ENCODE results near the gene NUP188.

DNA sequence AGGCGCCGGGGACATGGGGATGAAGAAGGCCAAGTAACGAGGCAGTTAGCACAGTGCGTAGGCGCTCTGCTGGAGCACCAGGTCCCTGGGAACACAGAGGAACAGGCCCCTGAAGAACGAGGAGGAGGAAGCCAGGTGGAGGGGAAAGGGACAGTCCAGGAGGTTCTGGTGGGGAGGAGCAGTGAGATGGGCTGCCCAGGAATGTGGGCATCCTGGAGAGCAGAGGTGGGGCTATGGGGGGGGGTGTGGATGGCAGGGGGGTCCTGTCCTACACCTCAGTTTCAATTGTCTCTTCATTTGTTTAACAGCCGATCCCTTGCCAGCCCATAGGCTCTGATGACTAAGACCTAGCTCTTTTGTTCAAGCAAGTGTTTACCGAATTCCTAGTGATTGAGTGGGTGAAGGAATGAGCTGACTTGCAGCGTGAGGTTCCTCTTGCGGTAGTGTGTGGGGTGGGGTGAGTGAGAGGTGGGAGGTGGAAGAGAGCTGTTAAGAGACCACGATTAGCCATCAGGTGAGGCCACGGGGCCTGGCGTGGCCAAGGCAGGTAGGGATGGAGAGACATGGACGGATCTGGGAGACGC lies 35.1 kb upstream of the NUP188 start:
- TF ChIP-seq, protein P1, sequence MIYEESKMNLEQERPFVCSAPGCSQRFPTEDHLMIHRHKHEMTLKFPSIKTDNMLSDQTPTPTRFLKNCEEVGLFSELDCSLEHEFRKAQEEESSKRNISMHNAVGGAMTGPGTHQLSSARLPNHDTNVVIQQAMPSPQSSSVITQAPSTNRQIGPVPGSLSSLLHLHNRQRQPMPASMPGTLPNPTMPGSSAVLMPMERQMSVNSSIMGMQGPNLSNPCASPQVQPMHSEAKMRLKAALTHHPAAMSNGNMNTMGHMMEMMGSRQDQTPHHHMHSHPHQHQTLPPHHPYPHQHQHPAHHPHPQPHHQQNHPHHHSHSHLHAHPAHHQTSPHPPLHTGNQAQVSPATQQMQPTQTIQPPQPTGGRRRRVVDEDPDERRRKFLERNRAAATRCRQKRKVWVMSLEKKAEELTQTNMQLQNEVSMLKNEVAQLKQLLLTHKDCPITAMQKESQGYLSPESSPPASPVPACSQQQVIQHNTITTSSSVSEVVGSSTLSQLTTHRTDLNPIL (CRISPR knock-in tag; IDR thresholded peaks at IDR 0.05; ENCODE audit: low read depth) = no peak
- TF ChIP-seq, protein P2, sequence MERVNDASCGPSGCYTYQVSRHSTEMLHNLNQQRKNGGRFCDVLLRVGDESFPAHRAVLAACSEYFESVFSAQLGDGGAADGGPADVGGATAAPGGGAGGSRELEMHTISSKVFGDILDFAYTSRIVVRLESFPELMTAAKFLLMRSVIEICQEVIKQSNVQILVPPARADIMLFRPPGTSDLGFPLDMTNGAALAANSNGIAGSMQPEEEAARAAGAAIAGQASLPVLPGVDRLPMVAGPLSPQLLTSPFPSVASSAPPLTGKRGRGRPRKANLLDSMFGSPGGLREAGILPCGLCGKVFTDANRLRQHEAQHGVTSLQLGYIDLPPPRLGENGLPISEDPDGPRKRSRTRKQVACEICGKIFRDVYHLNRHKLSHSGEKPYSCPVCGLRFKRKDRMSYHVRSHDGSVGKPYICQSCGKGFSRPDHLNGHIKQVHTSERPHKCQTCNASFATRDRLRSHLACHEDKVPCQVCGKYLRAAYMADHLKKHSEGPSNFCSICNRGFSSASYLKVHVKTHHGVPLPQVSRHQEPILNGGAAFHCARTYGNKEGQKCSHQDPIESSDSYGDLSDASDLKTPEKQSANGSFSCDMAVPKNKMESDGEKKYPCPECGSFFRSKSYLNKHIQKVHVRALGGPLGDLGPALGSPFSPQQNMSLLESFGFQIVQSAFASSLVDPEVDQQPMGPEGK (CRISPR knock-in tag; IDR thresholded peaks at IDR 0.05; ENCODE audit: borderline replicate concordance) = no peak
- TF ChIP-seq ZFP30 (CRISPR knock-in tag; IDR thresholded peaks at IDR 0.05) = no peak
- TF ChIP-seq ZC3H10 (CRISPR knock-in tag; IDR thresholded peaks at IDR 0.05) = no peak
- TF ChIP-seq ZNF565 (CRISPR knock-in tag; conservative IDR thresholded peaks at IDR 0.05; ENCODE audit: low read depth) = no peak
- TF ChIP-seq, protein P3, sequence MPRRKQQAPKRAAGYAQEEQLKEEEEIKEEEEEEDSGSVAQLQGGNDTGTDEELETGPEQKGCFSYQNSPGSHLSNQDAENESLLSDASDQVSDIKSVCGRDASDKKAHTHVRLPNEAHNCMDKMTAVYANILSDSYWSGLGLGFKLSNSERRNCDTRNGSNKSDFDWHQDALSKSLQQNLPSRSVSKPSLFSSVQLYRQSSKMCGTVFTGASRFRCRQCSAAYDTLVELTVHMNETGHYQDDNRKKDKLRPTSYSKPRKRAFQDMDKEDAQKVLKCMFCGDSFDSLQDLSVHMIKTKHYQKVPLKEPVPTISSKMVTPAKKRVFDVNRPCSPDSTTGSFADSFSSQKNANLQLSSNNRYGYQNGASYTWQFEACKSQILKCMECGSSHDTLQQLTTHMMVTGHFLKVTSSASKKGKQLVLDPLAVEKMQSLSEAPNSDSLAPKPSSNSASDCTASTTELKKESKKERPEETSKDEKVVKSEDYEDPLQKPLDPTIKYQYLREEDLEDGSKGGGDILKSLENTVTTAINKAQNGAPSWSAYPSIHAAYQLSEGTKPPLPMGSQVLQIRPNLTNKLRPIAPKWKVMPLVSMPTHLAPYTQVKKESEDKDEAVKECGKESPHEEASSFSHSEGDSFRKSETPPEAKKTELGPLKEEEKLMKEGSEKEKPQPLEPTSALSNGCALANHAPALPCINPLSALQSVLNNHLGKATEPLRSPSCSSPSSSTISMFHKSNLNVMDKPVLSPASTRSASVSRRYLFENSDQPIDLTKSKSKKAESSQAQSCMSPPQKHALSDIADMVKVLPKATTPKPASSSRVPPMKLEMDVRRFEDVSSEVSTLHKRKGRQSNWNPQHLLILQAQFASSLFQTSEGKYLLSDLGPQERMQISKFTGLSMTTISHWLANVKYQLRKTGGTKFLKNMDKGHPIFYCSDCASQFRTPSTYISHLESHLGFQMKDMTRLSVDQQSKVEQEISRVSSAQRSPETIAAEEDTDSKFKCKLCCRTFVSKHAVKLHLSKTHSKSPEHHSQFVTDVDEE (CRISPR knock-in tag; IDR thresholded peaks at IDR 0.05) = no peak
- no peak for TF ChIP-seq BACH2 (CRISPR knock-in tag; IDR thresholded peaks at IDR 0.05; ENCODE audit: borderline replicate concordance)
- TF ChIP-seq, protein P4, sequence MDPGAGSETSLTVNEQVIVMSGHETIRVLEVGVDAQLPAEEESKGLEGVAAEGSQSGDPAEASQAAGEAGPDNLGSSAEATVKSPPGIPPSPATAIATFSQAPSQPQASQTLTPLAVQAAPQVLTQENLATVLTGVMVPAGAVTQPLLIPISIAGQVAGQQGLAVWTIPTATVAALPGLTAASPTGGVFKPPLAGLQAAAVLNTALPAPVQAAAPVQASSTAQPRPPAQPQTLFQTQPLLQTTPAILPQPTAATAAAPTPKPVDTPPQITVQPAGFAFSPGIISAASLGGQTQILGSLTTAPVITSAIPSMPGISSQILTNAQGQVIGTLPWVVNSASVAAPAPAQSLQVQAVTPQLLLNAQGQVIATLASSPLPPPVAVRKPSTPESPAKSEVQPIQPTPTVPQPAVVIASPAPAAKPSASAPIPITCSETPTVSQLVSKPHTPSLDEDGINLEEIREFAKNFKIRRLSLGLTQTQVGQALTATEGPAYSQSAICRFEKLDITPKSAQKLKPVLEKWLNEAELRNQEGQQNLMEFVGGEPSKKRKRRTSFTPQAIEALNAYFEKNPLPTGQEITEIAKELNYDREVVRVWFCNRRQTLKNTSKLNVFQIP (CRISPR knock-in tag; IDR thresholded peaks at IDR 0.05; ENCODE audit: borderline replicate concordance, low read depth) = no peak
- no peak for TF ChIP-seq TOX (CRISPR knock-in tag; IDR thresholded peaks at IDR 0.05; ENCODE audit: borderline replicate concordance)
- no peak for TF ChIP-seq RARB (CRISPR knock-in tag; IDR thresholded peaks at IDR 0.05)
- TF ChIP-seq ZNF8 (CRISPR knock-in tag; IDR thresholded peaks at IDR 0.05) = no peak
- no peak for TF ChIP-seq ZFP3 (CRISPR knock-in tag; IDR thresholded peaks at IDR 0.05)
- no peak for TF ChIP-seq ISL1 (CRISPR knock-in tag; IDR thresholded peaks at IDR 0.05)

Data from SK-N-SH treated with all-trans-retinoic acid at 6 μM for 48 hours (cell line).